HCT116 (cell line): ENCODE measurements around the gene CNPY4. TPM values are rescaled to one million over a fixed set of nuclear protein-coding genes. Genes with fewer than 3 reads are reported as not detected.
A peak's percentile ranks its signal among the peaks of the same experiment; 100 is the strongest.

Source experiments
- ATAC-seq: fragments of 200-7000 bp; cut with Tn5 transposase; 2 replicates; pipeline ENCODE4 v1.9.1; 2020; ENCODE audit warnings: mild to moderate bottlenecking, moderate library complexity
- BruUV-seq: library from RNA; stranded (reverse); fragments of 400-500 nt; replicated peaks from 2 replicates; lab custom pipeline; 2021; lab: Mats Ljungman, UMichigan
- CTCF ChIA-PET: fragments of 300-600 bp; sonication (Branson Sonifier 250); formaldehyde crosslinking; loops from one replicate; lab custom pipeline; 2021; ENCODE audit warnings: antibody characterized with exemption; lab: Charles Lee
- POLR2A ChIA-PET: fragments of 300-600, 350-600 bp; sonication (Branson Sonifier 250); formaldehyde crosslinking; loops from one replicate; lab custom pipeline; 2021; ENCODE audit warnings: antibody characterized with exemption; lab: Charles Lee
- RAD21 ChIA-PET, 2 experiments: fragments of 300-600 bp; sonication (Branson Sonifier 250); formaldehyde crosslinking; loops; one replicate each; lab custom pipeline; 2023; ENCODE audit warnings: low total read pairs in 2 of 2; ENCODE audit not compliant: uncharacterized antibody in 2 of 2, unreplicated experiment in 2 of 2, low non-redundant PET in 1 of 2; lab: Charles Lee
- DNase-seq: peaks from one replicate; pipeline ENCODE4 v3.0.0-alpha.2; 2010; ENCODE audit warnings: low read depth, low spot score
- H2AFZ ChIP-seq: fragments of 200-600 bp; shearing (Covaris generic), sonication (generic); 2 replicates; pipeline ENCODE4 v1.6.1; 2017; ENCODE audit warnings: low read depth, mixed run types, mixed read lengths, antibody characterized with exemption, low read length; ENCODE audit not compliant: poor library complexity, severe bottlenecking
- H3K27ac ChIP-seq: 2 replicates; pipeline ENCODE4 v1.5.1; 2012; ENCODE audit warnings: low read depth, low read length
- H3K27me3 ChIP-seq: fragments of 200-600 bp; sonication (generic); 2 replicates; pipeline ENCODE4 v1.6.1; 2016; ENCODE audit warnings: mixed run types, low read length, mixed read lengths; ENCODE audit not compliant: insufficient read depth
- H3K36me3 ChIP-seq, 2 experiments: fragments of 200-500 bp in 1 of 2; fragments of 200-600 bp in 1 of 2; sonication (Bioruptor generic) in 1 of 2; sonication (generic) in 1 of 2; 2 replicates each; pipeline versions ENCODE4 v1.5.1 to v1.6.1; 2014 to 2016; ENCODE audit warnings: low read length in 2 of 2, inconsistent platforms in 1 of 2, mixed read lengths in 1 of 2, mixed run types in 1 of 2; ENCODE audit not compliant: insufficient read depth in 2 of 2, control insufficient read depth in 1 of 2
- H3K4me1 ChIP-seq, 2 experiments: fragments of 200-600 bp in 1 of 2; sonication (generic) in 1 of 2; 2 replicates each; pipeline versions ENCODE4 v1.5.1 to v1.6.1; 2012 to 2017; ENCODE audit warnings: low read length in 2 of 2, inconsistent platforms in 1 of 2, mild to moderate bottlenecking in 1 of 2, mixed read lengths in 1 of 2, mixed run types in 1 of 2, moderate library complexity in 1 of 2; ENCODE audit not compliant: insufficient read depth in 2 of 2, control insufficient read depth in 1 of 2
- H3K4me2 ChIP-seq: fragments of 200-600 bp; sonication (generic); 2 replicates; pipeline ENCODE4 v1.6.1; 2017; ENCODE audit warnings: mixed run types, low read length, mixed read lengths
- H3K4me3 ChIP-seq, 2 experiments: fragments of 200-600 bp in 1 of 2; sonication (generic) in 1 of 2; replicated peaks in 1 of 2; 2 replicates each; pipeline ENCODE4 v1.5.1; 2011 to 2016; ENCODE audit warnings: low read length in 2 of 2, control low read depth in 1 of 2, low read depth in 1 of 2, mild to moderate bottlenecking in 1 of 2, mixed read lengths in 1 of 2, mixed run types in 1 of 2
- H3K79me2 ChIP-seq: fragments of 200-600 bp; sonication (generic); 2 replicates; pipeline ENCODE4 v1.6.1; 2017; ENCODE audit warnings: mild to moderate bottlenecking, mixed run types, low read length, moderate library complexity, mixed read lengths; ENCODE audit not compliant: insufficient read depth
- H3K9ac ChIP-seq: fragments of 200-600 bp; sonication (generic); 2 replicates; pipeline ENCODE4 v1.6.1; 2016; ENCODE audit warnings: low read length, mixed read lengths
- H3K9me2 ChIP-seq: fragments of 200-600 bp; sonication (generic), shearing (Covaris generic); 2 replicates; pipeline ENCODE4 v1.6.1; 2017; ENCODE audit warnings: mixed run types, mild to moderate bottlenecking, moderate library complexity; ENCODE audit not compliant: insufficient read depth
- H3K9me3 ChIP-seq, 2 experiments: fragments of 200-500 bp in 1 of 2; fragments of 200-600 bp in 1 of 2; sonication (Bioruptor generic) in 1 of 2; sonication (generic) in 1 of 2; 2 replicates each; pipeline ENCODE4 v1.6.1; 2014 to 2017; ENCODE audit warnings: low read length in 2 of 2, mixed read lengths in 2 of 2, inconsistent platforms in 1 of 2, low read depth in 1 of 2, mild to moderate bottlenecking in 1 of 2, mixed run types in 1 of 2, moderate library complexity in 1 of 2; ENCODE audit not compliant: control insufficient read depth in 1 of 2, insufficient read depth in 1 of 2
- H4K20me1 ChIP-seq: fragments of 200-600 bp; sonication (generic), shearing (Covaris generic); 2 replicates; pipeline ENCODE4 v1.6.1; 2017; ENCODE audit warnings: mixed run types, mild to moderate bottlenecking, moderate library complexity; ENCODE audit not compliant: insufficient read depth
- CBX3 ChIP-seq: IDR thresholded peaks from 2 replicates; pipeline ENCODE4 v1.6.1; 2012; ENCODE audit warnings: low read depth
- CTCF ChIP-seq, 3 experiments: fragments of 200-600 bp in 1 of 3; sonication (generic) in 1 of 3; IDR thresholded peaks in 2 of 3; conservative IDR thresholded peaks in 1 of 3; 2 replicates each; pipeline ENCODE4 v1.5.1; 2012 to 2017; ENCODE audit warnings: low read depth in 2 of 3, low read length in 2 of 3, antibody characterized with exemption in 1 of 3, borderline replicate concordance in 1 of 3, control low read depth in 1 of 3, mild to moderate bottlenecking in 1 of 3, mixed read lengths in 1 of 3, mixed run types in 1 of 3, moderate library complexity in 1 of 3; ENCODE audit not compliant: insufficient read depth in 1 of 3
- JUND ChIP-seq: IDR thresholded peaks from 2 replicates; pipeline ENCODE4 v1.6.1; 2012
- POLR2AphosphoS5 ChIP-seq: IDR thresholded peaks from 2 replicates; pipeline ENCODE4 v1.6.1; 2011; ENCODE audit warnings: mild to moderate bottlenecking, low read depth, low read length, moderate library complexity
- YY1 ChIP-seq: IDR thresholded peaks from 2 replicates; pipeline ENCODE4 v1.6.1; 2011; ENCODE audit warnings: low read length, low read depth, moderate library complexity, mild to moderate bottlenecking; ENCODE audit not compliant: insufficient replicate concordance; ENCODE audit errors: extremely low read depth
- ZNF274 ChIP-seq: fragments of 200-500 bp; sonication (Bioruptor generic); IDR thresholded peaks from 2 replicates; pipeline ENCODE4 v1.6.1; 2014; ENCODE audit warnings: mild to moderate bottlenecking, low read depth, low read length, inconsistent platforms
- intact Hi-C: fragments of 100-400 bp; cut with micrococcal nuclease; formaldehyde crosslinking; loops from 2 replicates; pipeline ENCODE4 v1.10.0; 2022
- total RNA-seq: library from RNA; stranded (reverse); gene quantifications from one replicate; pipeline ENCODE4 v1.2.1, GENCODE V29; 2021; ENCODE audit not compliant: unreplicated experiment
- TF ChIP-seq, protein P1 (sequence below): IDR thresholded peaks from 2 replicates; pipeline ENCODE4 v1.6.1; 2012; ENCODE audit warnings: low read depth

Gene CNPY4
- total RNA-seq, 1 experiment from 2014 or later = 2.6 TPM

DNA sequence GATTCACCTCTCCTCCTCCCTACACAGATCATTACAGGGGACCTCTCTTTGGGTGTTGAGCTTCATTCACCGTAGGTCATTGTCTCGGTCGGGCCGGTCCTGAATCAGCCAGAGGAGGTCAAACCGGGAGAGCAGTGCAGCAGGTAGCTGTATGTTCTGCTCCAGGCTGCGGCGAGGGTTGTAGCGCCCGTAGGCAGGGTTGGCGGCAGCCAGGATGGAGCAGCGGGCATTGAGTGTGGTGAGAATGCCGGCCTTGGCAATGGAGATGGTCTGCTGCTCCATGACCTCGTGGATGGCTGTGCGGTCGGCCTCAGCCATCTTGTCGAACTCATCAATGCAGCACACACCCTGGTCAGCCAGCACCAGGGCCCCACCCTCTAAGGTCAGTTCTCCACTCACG is 23.7 kb upstream of the CNPY4 start:
- ChIA-PET CTCF (no interaction called here), RAD21 (no interaction called here), POLR2A (no interaction called here)
- 0 out of 2 replicates have a peak, but pooled peaks have one; percentile 12 for TF ChIP-seq POLR2AphosphoS5
- no peak for TF ChIP-seq CTCF (IDR thresholded peaks at IDR 0.05 in 2 of 3, conservative IDR thresholded peaks at IDR 0.05 in 1 of 3; ENCODE audit: borderline replicate concordance in 1 of 3, insufficient read depth in 1 of 3, low read depth in 2 of 3, low read length in 2 of 3)
- no peak for TF ChIP-seq CBX3
- TF ChIP-seq ZNF274 = no peak
- no peak for TF ChIP-seq YY1
- intact Hi-C loops = no loop called here
- DNase-seq = no peak
- peaks cover 0 to 10% of the 10 kb centered on the region in 2 experiments; a peak in 3 of 4 replicates for H3K4me1 ChIP-seq
- no peaks in the 10 kb centered on the region for H3K9me2 ChIP-seq
- H3K4me3 ChIP-seq = no peak overlapping the region
- H3K4me2 ChIP-seq = no peak overlapping the region
- BruUV-seq = no TSS peak
- peaks cover 23% of the 10 kb centered on the region for H4K20me1 ChIP-seq
- ATAC-seq = no peak
- H3K27ac ChIP-seq = peak overlapping the region; percentile 15; the same call in 1 of the 2 replicates
- no peak overlapping the region for H2AFZ ChIP-seq
- no peaks in the 10 kb centered on the region for H3K27me3 ChIP-seq
- no peak overlapping the region for H3K9ac ChIP-seq
- H3K36me3 ChIP-seq = peaks cover 67 to 89% of the 10 kb centered on the region in 2 experiments
- H3K9me3 ChIP-seq = no peaks in the 10 kb centered on the region
- peaks cover 71% of the 10 kb centered on the region for H3K79me2 ChIP-seq

GRCh38 chr7:100098913-100099312 is 20.5 kb upstream of the CNPY4 start:
- H2AFZ ChIP-seq = no peak overlapping the region
- peak overlapping the region; percentile 88; the same call in 1 of the 2 replicates for H3K27ac ChIP-seq
- H3K9me2 ChIP-seq = no peaks in the 10 kb centered on the region
- ChIA-PET CTCF (no interaction called here), RAD21 (no interaction called here), POLR2A (no interaction called here)
- no peak overlapping the region for H3K4me2 ChIP-seq
- no peaks in the 10 kb centered on the region for H3K9me3 ChIP-seq
- peaks cover 75% of the 10 kb centered on the region for H3K79me2 ChIP-seq
- DNase-seq (no peak), ATAC-seq (no peak)
- intact Hi-C loops = no loop called here
- no peak overlapping the region for H3K9ac ChIP-seq
- H4K20me1 ChIP-seq = peaks cover 19% of the 10 kb centered on the region
- no peak overlapping the region for H3K4me3 ChIP-seq
- BruUV-seq = no TSS peak
- H3K27me3 ChIP-seq = no peaks in the 10 kb centered on the region
- H3K36me3 ChIP-seq = peaks cover 55 to 60% of the 10 kb centered on the region in 2 experiments
- peaks cover 6 to 24% of the 10 kb centered on the region in 2 experiments; a peak in 3 of 4 replicates for H3K4me1 ChIP-seq
- TF ChIP-seq, protein P1, sequence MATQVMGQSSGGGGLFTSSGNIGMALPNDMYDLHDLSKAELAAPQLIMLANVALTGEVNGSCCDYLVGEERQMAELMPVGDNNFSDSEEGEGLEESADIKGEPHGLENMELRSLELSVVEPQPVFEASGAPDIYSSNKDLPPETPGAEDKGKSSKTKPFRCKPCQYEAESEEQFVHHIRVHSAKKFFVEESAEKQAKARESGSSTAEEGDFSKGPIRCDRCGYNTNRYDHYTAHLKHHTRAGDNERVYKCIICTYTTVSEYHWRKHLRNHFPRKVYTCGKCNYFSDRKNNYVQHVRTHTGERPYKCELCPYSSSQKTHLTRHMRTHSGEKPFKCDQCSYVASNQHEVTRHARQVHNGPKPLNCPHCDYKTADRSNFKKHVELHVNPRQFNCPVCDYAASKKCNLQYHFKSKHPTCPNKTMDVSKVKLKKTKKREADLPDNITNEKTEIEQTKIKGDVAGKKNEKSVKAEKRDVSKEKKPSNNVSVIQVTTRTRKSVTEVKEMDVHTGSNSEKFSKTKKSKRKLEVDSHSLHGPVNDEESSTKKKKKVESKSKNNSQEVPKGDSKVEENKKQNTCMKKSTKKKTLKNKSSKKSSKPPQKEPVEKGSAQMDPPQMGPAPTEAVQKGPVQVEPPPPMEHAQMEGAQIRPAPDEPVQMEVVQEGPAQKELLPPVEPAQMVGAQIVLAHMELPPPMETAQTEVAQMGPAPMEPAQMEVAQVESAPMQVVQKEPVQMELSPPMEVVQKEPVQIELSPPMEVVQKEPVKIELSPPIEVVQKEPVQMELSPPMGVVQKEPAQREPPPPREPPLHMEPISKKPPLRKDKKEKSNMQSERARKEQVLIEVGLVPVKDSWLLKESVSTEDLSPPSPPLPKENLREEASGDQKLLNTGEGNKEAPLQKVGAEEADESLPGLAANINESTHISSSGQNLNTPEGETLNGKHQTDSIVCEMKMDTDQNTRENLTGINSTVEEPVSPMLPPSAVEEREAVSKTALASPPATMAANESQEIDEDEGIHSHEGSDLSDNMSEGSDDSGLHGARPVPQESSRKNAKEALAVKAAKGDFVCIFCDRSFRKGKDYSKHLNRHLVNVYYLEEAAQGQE = no peak
- TF ChIP-seq CTCF (IDR thresholded peaks at IDR 0.05 in 2 of 3, conservative IDR thresholded peaks at IDR 0.05 in 1 of 3; ENCODE audit: borderline replicate concordance in 1 of 3, insufficient read depth in 1 of 3, low read depth in 2 of 3, low read length in 2 of 3) (no peak), JUND (no peak)
